H1 (cell line): ENCODE results near the gene PLCL1.

Experiments used
- ATF2 ChIP-seq: IDR thresholded peaks from 2 replicates; pipeline ENCODE4 v1.6.1; 2012; ENCODE audit warnings: low read length, inconsistent platforms
- BRCA1 ChIP-seq: IDR thresholded peaks from 2 replicates; pipeline ENCODE4 v1.6.1; 2012; ENCODE audit warnings: low read depth, low read length, improper control_type of control experiment
- CEBPB ChIP-seq: IDR thresholded peaks from 2 replicates; pipeline ENCODE4 v1.6.1; 2012; ENCODE audit warnings: low read depth, low read length
- CHD1 ChIP-seq: IDR thresholded peaks from 2 replicates; pipeline ENCODE4 v1.6.1; 2012; ENCODE audit warnings: low read depth, low read length, improper control_type of control experiment
- CHD2 ChIP-seq: IDR thresholded peaks from 2 replicates; pipeline ENCODE4 v1.6.1; 2012; ENCODE audit warnings: low read length, improper control_type of control experiment
- CHD7 ChIP-seq: fragments of 300-600 bp; sonication (generic); IDR thresholded peaks from 2 replicates; pipeline ENCODE4 v1.7.1; 2012; ENCODE audit warnings: low read length, moderate library complexity, mild to moderate bottlenecking, inconsistent platforms; ENCODE audit not compliant: insufficient replicate concordance
- CTCF ChIP-seq, 3 experiments: IDR thresholded peaks; 1 replicate in 2 of 3; 2 replicates in 1 of 3; pipeline versions ENCODE4 v1.5.1 to v1.6.1; 2011; ENCODE audit warnings: low read length in 3 of 3, mild to moderate bottlenecking in 3 of 3, inconsistent platforms in 2 of 3, low read depth in 1 of 3, moderate library complexity in 1 of 3; ENCODE audit not compliant: insufficient read depth in 1 of 3; ENCODE audit errors: control extremely low read depth in 1 of 3
- EP300 ChIP-seq, 2 experiments: IDR thresholded peaks; 1 replicate in 1 of 2; 2 replicates in 1 of 2; pipeline ENCODE4 v1.6.1; 2011 to 2012; ENCODE audit warnings: low read depth in 2 of 2, low read length in 2 of 2, mild to moderate bottlenecking in 2 of 2, borderline replicate concordance in 1 of 2, inconsistent platforms in 1 of 2, moderate library complexity in 1 of 2
- EZH2 ChIP-seq: fragments of 200-600 bp; sonication (generic); IDR thresholded peaks from 2 replicates; pipeline ENCODE4 v1.7.1; 2012; ENCODE audit warnings: low read depth, mild to moderate bottlenecking, moderate library complexity, low read length, inconsistent platforms; ENCODE audit not compliant: severe bottlenecking
- KDM5A ChIP-seq: fragments of 200-600 bp; IDR thresholded peaks from 2 replicates; pipeline ENCODE4 v1.7.1; 2012; ENCODE audit warnings: mild to moderate bottlenecking, low read length, inconsistent platforms, mixed read lengths
- RXRA ChIP-seq: IDR thresholded peaks from 2 replicates; pipeline ENCODE4 v1.6.1; 2011; ENCODE audit warnings: low read depth, mild to moderate bottlenecking, low read length, moderate library complexity; ENCODE audit not compliant: insufficient read depth
- TAF1 ChIP-seq: IDR thresholded peaks from 2 replicates; pipeline ENCODE4 v1.6.1; 2011; ENCODE audit warnings: mild to moderate bottlenecking, low read depth, low read length
- YY1 ChIP-seq: IDR thresholded peaks from 2 replicates; pipeline ENCODE4 v1.6.1; 2011; ENCODE audit warnings: low read depth, mild to moderate bottlenecking, low read length
- ZNF274 ChIP-seq: IDR thresholded peaks from 2 replicates; pipeline ENCODE4 v1.7.0; 2012; ENCODE audit warnings: low read length, borderline replicate concordance; ENCODE audit errors: extremely low read depth

GRCh38 chr2:197972061-197972460, 167.7 kb downstream of the PLCL1 start:
- TF ChIP-seq CTCF (IDR thresholded peaks at IDR 0.05; ENCODE audit: control extremely low read depth in 1 of 3, insufficient read depth in 1 of 3, low read depth in 1 of 3, low read length in 3 of 3) (no peak), CHD1 (no peak), CHD7 (no peak), KDM5A (no peak), ZNF274 (no peak), EP300 (IDR thresholded peaks at IDR 0.05; ENCODE audit: borderline replicate concordance in 1 of 2, low read depth in 2 of 2, low read length in 2 of 2) (no peak), EZH2 (no peak), BRCA1 (no peak), TAF1 (no peak), YY1 (no peak), CEBPB (no peak), RXRA (no peak), ATF2 (no peak), CHD2 (no peak)
